Superior temporal gyrus (tissue), 1 donor: ENCODE measurements around the gene CHD9.

Source experiments
- DNase-seq: peaks from one replicate; pipeline ENCODE4 v3.0.0-alpha.2; 2016; ENCODE audit errors: extremely low spot score

CHD9 gene

DNA sequence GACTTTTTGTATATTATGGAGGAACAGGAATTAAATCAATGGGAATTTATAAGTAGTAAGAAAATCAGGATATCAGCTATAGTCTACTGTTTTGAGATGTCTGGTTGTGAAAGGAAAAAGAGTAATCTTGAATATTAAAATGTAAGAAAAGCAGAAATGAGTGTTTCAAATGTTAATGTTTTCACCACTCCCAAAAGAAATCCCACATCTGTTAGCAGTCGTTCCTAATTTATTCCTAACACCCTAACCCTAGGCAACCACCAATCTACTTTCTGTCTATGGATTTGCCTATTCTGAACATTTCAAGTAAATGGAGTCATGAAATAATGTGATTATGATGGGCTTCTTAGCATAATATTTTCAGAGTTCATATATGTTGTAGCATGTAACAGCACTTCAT, 133.0 kb downstream of the CHD9 start:
- no peak for DNase-seq

GRCh38 chr16:53191413-53191812, 136.6 kb downstream of the CHD9 start:
- no peak for DNase-seq

GRCh38 chr16:53198933-53199332, 144.1 kb downstream of the CHD9 start:
- DNase-seq: no peak

DNA sequence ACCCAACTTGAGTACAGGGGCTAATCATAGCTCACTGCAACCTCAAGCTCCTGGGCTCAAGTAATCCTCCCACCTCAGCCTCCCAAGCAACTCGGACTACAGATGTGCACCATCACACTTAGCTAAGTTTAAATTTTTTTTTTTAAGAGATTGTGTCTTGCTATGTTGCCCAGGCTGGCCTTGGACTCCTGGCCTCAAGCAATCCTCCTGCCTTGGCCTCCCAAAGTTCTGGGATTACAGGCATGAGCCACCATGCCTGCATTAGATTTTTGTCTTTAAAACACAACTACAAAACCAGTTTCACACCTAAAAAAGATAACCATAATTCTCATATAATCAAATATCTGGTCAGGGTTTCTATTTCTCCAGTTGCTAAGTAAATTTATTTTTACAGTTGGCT, 147.1 kb downstream of the CHD9 start:
- DNase-seq: no peak

- DNase-seq: no peak
These were observed 147.6 kb downstream of the CHD9 start for GRCh38 chr16:53202398-53202797.

- DNase-seq: peak; percentile 89
These were observed 153.3 kb downstream of the CHD9 start for GRCh38 chr16:53207810-53208752.

- DNase-seq: peak; percentile 33
These were observed 154.6 kb downstream of the CHD9 start for GRCh38 chr16:53209429-53209828.

GRCh38 chr16:53209877-53210276, 155.1 kb downstream of the CHD9 start:
- DNase-seq: peak; percentile 23

DNA sequence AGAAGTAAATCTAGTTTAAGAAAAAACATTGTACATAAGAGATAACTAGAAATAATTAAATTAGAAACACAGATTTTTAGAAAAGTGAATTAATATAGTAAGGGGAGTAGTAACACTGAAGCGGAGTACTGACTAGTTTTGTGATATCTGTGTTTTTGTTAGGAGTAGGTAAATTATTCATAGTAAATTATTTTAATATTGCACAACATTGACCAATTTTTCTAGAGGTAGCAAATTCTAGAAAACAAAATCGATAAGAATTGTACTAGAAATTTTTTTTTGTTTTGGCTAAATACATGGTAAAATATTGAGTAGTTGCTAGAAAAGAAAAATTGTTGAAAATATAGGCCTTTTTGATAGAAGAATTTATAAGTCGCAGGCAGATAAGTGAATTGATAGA, 156.5 kb downstream of the CHD9 start:
- no peak for DNase-seq

GRCh38 chr16:53212893-53213223, 158.1 kb downstream of the CHD9 start:
- DNase-seq: no peak

DNA sequence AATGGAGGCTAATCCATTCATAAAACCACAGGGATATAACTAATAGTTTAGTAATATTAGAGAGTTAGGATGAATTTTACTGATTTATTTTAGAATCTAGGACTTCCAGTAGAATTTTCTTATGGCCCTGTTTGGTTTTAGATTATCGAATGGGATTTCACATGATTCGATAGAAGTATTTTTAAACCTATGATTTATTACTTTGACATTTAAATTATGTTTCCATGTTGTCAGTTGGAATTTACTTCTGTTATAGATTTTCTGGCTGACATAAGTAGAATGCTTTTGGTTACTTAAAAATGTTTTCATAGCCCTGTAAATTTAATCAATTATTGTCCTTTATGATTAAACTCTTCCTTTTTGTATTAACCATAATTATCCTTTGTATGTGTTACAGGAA, 158.8 kb downstream of the CHD9 start:
- no peak for DNase-seq

DNA sequence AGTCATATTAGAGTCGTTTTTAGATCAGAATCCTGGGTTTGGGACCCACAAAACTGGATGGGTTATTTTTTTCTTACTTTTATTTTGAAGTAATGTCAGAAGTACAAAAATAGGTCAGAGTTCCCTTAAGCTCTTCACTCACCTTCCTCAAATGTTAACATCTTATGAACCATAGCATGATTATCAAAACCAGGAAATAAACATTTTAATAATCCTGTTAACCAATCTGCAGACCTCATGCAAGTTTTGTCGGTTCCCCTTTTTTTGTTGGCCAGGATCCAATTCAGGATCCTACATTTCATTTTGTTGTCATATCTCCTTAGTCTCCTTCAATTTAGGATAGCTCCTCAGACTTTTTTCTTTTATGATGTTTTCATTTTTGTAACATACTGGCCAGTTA, 162.0 kb downstream of the CHD9 start:
- no peak for DNase-seq

DNA sequence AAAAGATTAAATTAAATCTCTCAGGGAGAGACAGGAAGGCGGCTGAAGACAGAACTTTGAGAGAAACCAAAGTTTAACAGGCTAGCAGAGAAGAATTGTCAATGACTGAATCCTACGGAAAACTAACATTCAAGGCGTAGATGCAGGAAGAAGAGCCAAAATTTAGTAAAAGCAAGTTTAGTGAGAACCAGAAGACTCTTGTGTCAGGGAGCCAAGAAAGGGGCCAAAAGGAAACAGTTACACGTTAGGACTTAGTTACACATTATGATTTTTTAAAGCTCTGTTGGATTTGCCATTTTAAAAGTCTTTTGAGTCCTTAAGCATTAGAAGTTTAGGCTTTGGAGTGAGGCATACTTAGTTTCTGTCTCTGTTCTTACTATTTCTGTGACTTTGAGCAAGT, 164.6 kb downstream of the CHD9 start:
- no peak for DNase-seq

GRCh38 chr16:53219795-53220454, 165.1 kb downstream of the CHD9 start:
- no peak for DNase-seq

GRCh38 chr16:53220585-53220984, 165.8 kb downstream of the CHD9 start:
- peak; percentile 49 for DNase-seq

- no peak for DNase-seq
These were observed 170.3 kb downstream of the CHD9 start for GRCh38 chr16:53224951-53225533.

DNA sequence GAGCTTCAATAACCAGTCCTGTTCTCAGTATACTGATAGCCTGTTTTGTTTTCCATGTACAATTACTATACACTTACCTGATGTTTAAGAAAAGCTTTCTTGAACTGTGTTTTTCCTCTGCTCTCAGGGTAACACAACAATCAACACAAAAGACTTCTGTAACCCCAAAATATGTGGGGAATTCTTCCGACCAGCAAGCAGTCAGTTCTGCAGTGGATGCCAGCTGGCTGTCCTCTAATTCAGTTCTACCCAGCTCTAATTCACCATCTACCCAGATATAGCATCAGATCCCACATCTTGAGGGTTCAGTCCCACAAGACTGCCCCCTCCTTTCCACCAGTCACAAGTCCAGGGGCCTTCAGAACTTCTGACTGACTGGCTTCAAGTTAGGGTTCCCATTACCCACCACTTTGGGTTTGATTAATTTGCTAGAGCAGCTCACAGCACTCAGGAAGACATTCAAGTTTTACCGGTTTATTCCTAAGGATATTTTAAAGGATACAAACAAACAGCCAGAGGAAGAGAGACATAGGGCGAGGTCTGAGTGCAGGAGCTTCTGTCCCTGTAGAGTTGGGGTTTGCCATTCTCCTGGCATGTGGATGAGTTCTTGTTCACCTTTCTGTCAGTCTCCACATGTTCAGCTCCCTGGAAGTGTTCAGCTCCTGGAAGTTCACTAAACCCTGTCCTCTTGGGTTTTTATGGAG, 178.2 kb downstream of the CHD9 start:
- DNase-seq: no peak

DNA sequence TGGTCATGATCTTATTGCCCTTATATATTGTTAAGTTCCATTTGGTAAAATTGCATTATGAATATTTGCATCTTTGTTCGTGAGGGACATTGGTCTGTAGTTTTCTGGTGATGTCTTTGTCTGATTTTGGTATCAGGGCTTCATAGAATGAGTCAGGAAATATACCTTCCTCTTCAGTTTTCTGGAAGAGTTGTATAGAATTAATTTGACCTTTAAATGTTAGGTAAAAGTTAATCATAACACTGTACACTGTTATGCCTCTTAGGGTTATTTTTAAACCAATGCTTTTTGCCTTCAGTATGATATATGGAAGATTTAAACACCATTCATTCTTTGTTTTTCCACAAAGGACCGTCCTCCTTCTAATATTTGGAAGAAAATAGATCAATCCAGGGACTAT, 180.0 kb downstream of the CHD9 start:
- no peak for DNase-seq

DNA sequence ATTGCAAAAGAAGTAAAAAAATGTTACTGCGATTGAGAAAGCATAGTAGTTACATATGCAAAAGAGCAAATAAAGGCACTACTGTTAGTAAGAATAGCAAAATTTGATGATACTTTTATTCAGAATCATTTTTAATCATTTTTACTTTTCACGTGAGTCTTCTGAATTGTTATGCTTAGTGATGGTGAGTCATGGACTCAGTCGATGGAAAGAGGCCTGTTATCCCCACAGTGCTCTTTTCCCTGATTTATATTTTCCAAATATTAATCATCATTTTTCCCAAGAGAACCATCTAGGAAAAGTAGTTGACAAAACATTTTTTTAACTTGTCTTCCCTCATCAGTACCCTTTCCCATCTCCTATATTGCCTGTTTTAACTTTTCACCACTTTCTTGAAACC, 181.1 kb downstream of the CHD9 start:
- no peak for DNase-seq

DNA sequence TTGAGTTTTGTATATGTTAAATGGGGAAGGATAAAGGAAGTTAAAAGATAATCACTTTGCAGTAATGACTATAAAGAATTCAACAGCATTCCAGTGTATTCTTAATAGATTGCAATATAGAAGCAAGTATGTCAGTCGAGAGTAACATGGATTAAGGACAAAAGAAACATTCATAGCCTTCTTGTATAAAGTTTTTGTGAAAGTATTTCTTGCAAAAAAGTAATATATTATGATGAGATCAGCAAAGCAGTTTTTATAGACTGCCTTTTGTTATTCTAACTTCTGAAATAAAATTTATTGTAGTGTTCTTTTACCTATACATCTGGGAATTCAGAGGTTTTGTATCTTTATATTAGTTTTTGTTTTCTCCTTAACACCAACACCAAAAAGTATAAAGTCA, 194.5 kb downstream of the CHD9 start:
- DNase-seq: no peak

DNA sequence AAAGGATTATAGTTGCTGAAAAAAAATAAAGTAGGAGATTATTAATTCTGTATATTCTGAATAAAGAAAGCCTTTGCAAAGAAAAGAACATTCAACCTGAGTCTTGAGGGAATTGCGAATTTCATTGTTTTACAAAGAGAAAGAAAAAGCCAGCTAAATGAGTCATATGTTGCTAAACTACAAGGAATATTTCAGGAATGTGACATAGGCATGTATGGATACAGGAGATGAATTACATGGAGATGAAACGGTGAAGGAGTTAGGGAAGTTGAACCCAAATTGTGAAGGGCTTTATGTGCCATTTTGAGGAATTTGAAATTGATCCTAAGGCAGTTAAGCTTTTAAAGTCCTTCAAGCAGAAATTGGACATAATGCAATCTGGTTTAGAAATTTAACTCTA, 202.2 kb downstream of the CHD9 start:
- DNase-seq: no peak

- no peak for DNase-seq
These were observed 204.0 kb downstream of the CHD9 start for GRCh38 chr16:53258809-53259208.
